ENCODE results near the gene ACER1. TPM values are rescaled to one million over a fixed set of nuclear protein-coding genes. Genes with fewer than 3 reads are reported as not detected.
A peak's percentile ranks its signal among the peaks of the same experiment; 100 is the strongest.

ACER1 gene
- total and polyA plus RNA-seq, 2 experiments from 2014 or later = not detected

DNA sequence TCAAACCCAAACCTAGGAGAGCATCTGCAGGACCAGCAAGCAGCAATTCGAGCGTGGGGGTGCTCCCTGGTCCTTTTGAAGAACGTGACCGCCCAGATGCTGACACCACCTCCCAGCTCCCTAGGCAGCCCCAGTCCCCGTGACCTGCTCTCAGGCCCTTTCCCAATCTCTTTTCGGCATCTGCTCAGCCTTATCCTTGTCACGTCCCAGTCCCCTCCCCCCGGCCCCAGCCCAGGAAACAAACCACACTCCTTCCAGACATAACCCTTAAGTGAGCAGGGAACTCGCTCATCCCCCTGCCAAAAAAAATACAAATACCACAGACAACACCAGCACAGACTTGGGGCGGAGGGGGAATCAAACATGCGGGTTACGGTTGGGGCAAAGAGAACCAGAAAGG is 57.0 kb downstream of the ACER1 start (continued):
- TF ChIP-seq EZH2 (IDR thresholded peaks at IDR 0.05; ENCODE audit: low read depth, unreplicated experiment) = no peak

DNA sequence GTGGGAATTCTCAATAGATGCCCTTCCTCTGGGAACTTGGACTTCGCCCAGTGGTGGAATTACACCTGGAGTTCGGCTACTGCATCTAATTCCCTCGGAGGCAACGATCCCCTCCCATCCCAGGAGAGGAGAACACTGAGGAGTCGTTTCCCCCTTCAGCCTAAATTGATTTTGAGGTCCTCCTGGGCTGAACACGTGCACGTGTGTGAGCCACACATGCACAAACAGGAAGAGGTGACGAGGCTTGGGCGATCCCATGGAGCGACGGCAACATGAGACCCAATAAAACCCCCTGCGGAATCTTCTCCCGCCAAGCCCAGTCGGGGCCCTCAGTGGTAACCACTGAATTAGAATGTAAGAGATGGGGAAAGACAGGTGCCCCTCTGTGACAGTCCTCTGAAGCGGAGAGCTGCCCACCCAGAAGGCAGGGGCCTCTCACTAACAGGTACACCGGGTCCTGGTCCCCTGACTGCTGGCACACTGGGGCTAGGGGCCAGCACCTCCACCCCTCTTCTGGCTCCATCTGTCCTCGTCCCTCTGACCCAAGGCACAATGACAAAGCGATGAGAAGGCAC is 58.2 kb downstream of the ACER1 start:
- peak overlapping the region; percentile 93; the same call in 1 of the 2 replicates for H3K27ac ChIP-seq (ENCODE audit: low read depth)
- 0 out of 2 replicates have a peak, but pooled peaks cover under 1% of the 10 kb centered on the region for H3K9me2 ChIP-seq (ENCODE audit: insufficient read depth)
- peaks cover 91% of the 10 kb centered on the region for H3K79me2 ChIP-seq (replicated peaks; ENCODE audit: insufficient read depth)
- H3K36me3 ChIP-seq (ENCODE audit: insufficient read depth) = no peaks in the 10 kb centered on the region
- no peak overlapping the region for H2AFZ ChIP-seq
- H3K27me3 ChIP-seq (ENCODE audit: insufficient read depth) = no peaks in the 10 kb centered on the region
- Mint-ChIP-seq H3K4me1 (peaks cover 85% of the 10 kb centered on the region), H3K4me3 (no peak overlapping the region; the same call in 2 of the 3 replicates), H3K36me3 (ENCODE audit: low read depth) (peaks cover 18% of the 10 kb centered on the region; the same call in 2 of the 3 replicates), H3K9me3 (0 out of 3 replicates have a peak, but pooled peaks cover 2% of the 10 kb centered on the region), H3K27ac (peak overlapping the region; percentile 56), H3K27me3 (ENCODE audit: insufficient read depth, low read depth, poor library complexity) (peaks cover 22% of the 10 kb centered on the region)
- 0 out of 2 replicates have a peak, but pooled peaks cover 3% of the 10 kb centered on the region for H3F3A ChIP-seq (replicated peaks; ENCODE audit: low read depth)
- ATAC-seq = no peak
- no peak for TF ChIP-seq POLR2AphosphoS5 (IDR thresholded peaks at IDR 0.05; ENCODE audit: low read depth)
- no peak for TF ChIP-seq ZNF331 (CRISPR knock-in tag; IDR thresholded peaks at IDR 0.05; ENCODE audit: low read depth)
- TF ChIP-seq, protein P1, sequence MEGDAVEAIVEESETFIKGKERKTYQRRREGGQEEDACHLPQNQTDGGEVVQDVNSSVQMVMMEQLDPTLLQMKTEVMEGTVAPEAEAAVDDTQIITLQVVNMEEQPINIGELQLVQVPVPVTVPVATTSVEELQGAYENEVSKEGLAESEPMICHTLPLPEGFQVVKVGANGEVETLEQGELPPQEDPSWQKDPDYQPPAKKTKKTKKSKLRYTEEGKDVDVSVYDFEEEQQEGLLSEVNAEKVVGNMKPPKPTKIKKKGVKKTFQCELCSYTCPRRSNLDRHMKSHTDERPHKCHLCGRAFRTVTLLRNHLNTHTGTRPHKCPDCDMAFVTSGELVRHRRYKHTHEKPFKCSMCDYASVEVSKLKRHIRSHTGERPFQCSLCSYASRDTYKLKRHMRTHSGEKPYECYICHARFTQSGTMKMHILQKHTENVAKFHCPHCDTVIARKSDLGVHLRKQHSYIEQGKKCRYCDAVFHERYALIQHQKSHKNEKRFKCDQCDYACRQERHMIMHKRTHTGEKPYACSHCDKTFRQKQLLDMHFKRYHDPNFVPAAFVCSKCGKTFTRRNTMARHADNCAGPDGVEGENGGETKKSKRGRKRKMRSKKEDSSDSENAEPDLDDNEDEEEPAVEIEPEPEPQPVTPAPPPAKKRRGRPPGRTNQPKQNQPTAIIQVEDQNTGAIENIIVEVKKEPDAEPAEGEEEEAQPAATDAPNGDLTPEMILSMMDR (conservative IDR thresholded peaks at IDR 0.05; ENCODE audit: low read depth in 2 of 2) = no peak
- no peak for TF ChIP-seq EZH2phosphoT487 (IDR thresholded peaks at IDR 0.05; ENCODE audit: unreplicated experiment)
- peaks cover 63% of the 10 kb centered on the region for H3K4me1 ChIP-seq (ENCODE audit: insufficient read depth)
- no peak overlapping the region for H3K4me3 ChIP-seq
- peak overlapping the region; percentile 32; the same call in 1 of the 2 replicates for H3K4me2 ChIP-seq
- peaks cover 61% of the 10 kb centered on the region for H4K20me1 ChIP-seq (replicated peaks; ENCODE audit: insufficient read depth)
- no peak for DNase-seq (ENCODE audit: low spot score)

DNA sequence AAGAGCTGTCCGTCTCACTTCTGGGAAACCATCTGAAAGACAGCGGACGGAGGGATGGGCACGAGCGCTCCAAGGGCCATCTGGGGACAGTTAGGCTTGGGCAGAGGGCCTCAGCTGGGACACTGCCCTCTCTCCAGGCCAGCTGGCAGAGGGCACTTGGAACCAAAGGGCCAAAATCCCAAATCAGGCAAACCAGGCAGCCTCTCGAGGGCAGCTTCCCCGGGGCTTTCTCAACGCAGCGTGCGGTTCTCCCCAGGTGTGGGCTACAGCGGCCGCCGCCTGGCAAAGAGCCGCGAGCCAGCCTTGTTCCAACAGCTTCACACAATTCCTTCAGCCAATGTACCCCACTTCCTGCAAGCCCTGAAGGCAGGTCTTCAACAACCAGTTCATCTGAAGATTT is 58.7 kb downstream of the ACER1 start:
- Mint-ChIP-seq H3K36me3 (ENCODE audit: low read depth) (peaks cover 23% of the 10 kb centered on the region), H3K4me1 (peaks cover 85% of the 10 kb centered on the region), H3K4me3 (no peak overlapping the region; the same call in 2 of the 3 replicates), H3K9me3 (no peaks in the 10 kb centered on the region), H3K27me3 (ENCODE audit: insufficient read depth, low read depth, poor library complexity) (peaks cover 22% of the 10 kb centered on the region), H3K27ac (peak overlapping the region; percentile 75)
- no peak overlapping the region for H2AFZ ChIP-seq
- H3K4me3 ChIP-seq = no peak overlapping the region
- peaks cover 61% of the 10 kb centered on the region for H4K20me1 ChIP-seq (replicated peaks; ENCODE audit: insufficient read depth)
- 0 out of 2 replicates have a peak, but pooled peaks cover 3% of the 10 kb centered on the region for H3F3A ChIP-seq (replicated peaks; ENCODE audit: low read depth)
- peaks cover 96% of the 10 kb centered on the region for H3K79me2 ChIP-seq (replicated peaks; ENCODE audit: insufficient read depth)
- peaks cover 63% of the 10 kb centered on the region for H3K4me1 ChIP-seq (ENCODE audit: insufficient read depth)
- ATAC-seq = no peak
- DNase-seq (ENCODE audit: low spot score) = no peak
- H3K36me3 ChIP-seq (ENCODE audit: insufficient read depth) = no peaks in the 10 kb centered on the region
- no peaks in the 10 kb centered on the region for H3K27me3 ChIP-seq (ENCODE audit: insufficient read depth)
- peak overlapping the region; percentile 32; the same call in 1 of the 2 replicates for H3K4me2 ChIP-seq
- no peaks in the 10 kb centered on the region for H3K9me2 ChIP-seq (ENCODE audit: insufficient read depth)
- H3K27ac ChIP-seq (ENCODE audit: low read depth) = peak overlapping the region; percentile 93; the same call in 1 of the 2 replicates
- TF ChIP-seq ZNF331 (CRISPR knock-in tag; IDR thresholded peaks at IDR 0.05; ENCODE audit: low read depth) = no peak
- no peak for TF ChIP-seq JUNB (IDR thresholded peaks at IDR 0.05; ENCODE audit: unreplicated experiment)
- TF ChIP-seq NANOG (IDR thresholded peaks at IDR 0.05; ENCODE audit: borderline replicate concordance) = no peak
- no peak for TF ChIP-seq EZH2phosphoT487 (IDR thresholded peaks at IDR 0.05; ENCODE audit: unreplicated experiment)
- TF ChIP-seq, protein P2, sequence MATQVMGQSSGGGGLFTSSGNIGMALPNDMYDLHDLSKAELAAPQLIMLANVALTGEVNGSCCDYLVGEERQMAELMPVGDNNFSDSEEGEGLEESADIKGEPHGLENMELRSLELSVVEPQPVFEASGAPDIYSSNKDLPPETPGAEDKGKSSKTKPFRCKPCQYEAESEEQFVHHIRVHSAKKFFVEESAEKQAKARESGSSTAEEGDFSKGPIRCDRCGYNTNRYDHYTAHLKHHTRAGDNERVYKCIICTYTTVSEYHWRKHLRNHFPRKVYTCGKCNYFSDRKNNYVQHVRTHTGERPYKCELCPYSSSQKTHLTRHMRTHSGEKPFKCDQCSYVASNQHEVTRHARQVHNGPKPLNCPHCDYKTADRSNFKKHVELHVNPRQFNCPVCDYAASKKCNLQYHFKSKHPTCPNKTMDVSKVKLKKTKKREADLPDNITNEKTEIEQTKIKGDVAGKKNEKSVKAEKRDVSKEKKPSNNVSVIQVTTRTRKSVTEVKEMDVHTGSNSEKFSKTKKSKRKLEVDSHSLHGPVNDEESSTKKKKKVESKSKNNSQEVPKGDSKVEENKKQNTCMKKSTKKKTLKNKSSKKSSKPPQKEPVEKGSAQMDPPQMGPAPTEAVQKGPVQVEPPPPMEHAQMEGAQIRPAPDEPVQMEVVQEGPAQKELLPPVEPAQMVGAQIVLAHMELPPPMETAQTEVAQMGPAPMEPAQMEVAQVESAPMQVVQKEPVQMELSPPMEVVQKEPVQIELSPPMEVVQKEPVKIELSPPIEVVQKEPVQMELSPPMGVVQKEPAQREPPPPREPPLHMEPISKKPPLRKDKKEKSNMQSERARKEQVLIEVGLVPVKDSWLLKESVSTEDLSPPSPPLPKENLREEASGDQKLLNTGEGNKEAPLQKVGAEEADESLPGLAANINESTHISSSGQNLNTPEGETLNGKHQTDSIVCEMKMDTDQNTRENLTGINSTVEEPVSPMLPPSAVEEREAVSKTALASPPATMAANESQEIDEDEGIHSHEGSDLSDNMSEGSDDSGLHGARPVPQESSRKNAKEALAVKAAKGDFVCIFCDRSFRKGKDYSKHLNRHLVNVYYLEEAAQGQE (IDR thresholded peaks at IDR 0.05; ENCODE audit: unreplicated experiment) = no peak
- TF ChIP-seq STAT1 (IDR thresholded peaks at IDR 0.05; ENCODE audit: unreplicated experiment) = no peak
